GM23338 (cell line): ENCODE measurements around the gene ZER1. TPM values are rescaled to one million over a fixed set of nuclear protein-coding genes. Genes with fewer than 3 reads are reported as not detected.

Experiments used
- ATAC-seq: fragments of 200-7000 bp; cut with Tn5 transposase; 3 replicates; pipeline ENCODE4 v1.9.1; 2020
- DNase-seq: peaks from one replicate; pipeline ENCODE4 v3.0.0-alpha.2; 2015; ENCODE audit warnings: low spot score
- H2AFZ ChIP-seq: fragments of 200-600 bp; sonication (generic); 2 replicates; pipeline ENCODE4 v1.8.0; 2016; ENCODE audit warnings: antibody characterized with exemption, mild to moderate bottlenecking, moderate library complexity
- H3F3A ChIP-seq: fragments of 200-600 bp; sonication (generic); replicated peaks from 2 replicates; pipeline ENCODE4 v1.8.0; 2017; ENCODE audit warnings: antibody characterized with exemption, mixed run types, low read depth
- H3K27ac ChIP-seq: fragments of 200-600 bp; sonication (generic); 2 replicates; pipeline ENCODE4 v1.6.1; 2016; ENCODE audit warnings: low read depth
- H3K27me3 ChIP-seq: fragments of 200-600 bp; sonication (generic); 2 replicates; pipeline ENCODE4 v1.8.0; 2016; ENCODE audit warnings: mild to moderate bottlenecking, mixed run types, moderate library complexity; ENCODE audit not compliant: insufficient read depth
- H3K36me3 ChIP-seq: fragments of 200-600 bp; sonication (generic); 2 replicates; pipeline ENCODE4 v1.8.0; 2016; ENCODE audit warnings: mild to moderate bottlenecking; ENCODE audit not compliant: insufficient read depth
- H3K4me1 ChIP-seq: fragments of 200-600 bp; sonication (generic); 2 replicates; pipeline ENCODE4 v1.8.0; 2016; ENCODE audit warnings: mild to moderate bottlenecking, moderate library complexity; ENCODE audit not compliant: insufficient read depth
- H3K4me2 ChIP-seq: fragments of 200-600 bp; sonication (generic); 2 replicates; pipeline ENCODE4 v1.7.1; 2017; ENCODE audit warnings: mixed run types
- H3K4me3 ChIP-seq: fragments of 200-600 bp; sonication (generic); 2 replicates; pipeline ENCODE4 v1.6.1; 2016; ENCODE audit warnings: mixed run types
- H3K79me2 ChIP-seq: fragments of 200-600 bp; sonication (generic); replicated peaks from 2 replicates; pipeline ENCODE4 v1.8.0; 2017; ENCODE audit warnings: mild to moderate bottlenecking; ENCODE audit not compliant: insufficient read depth
- H3K9me2 ChIP-seq: fragments of 200-600 bp; sonication (generic); 2 replicates; pipeline ENCODE4 v1.8.0; 2017; ENCODE audit not compliant: insufficient read depth
- H4K20me1 ChIP-seq: fragments of 200-600 bp; sonication (generic); replicated peaks from 2 replicates; pipeline ENCODE4 v1.8.0; 2017; ENCODE audit warnings: mild to moderate bottlenecking; ENCODE audit not compliant: insufficient read depth
- H3K27ac Mint-ChIP-seq: 2 replicates; pipeline ENCODE4 v1.8.0; 2020; ENCODE audit warnings: inconsistent platforms, mild to moderate bottlenecking, moderate library complexity, mixed read lengths
- H3K27me3 Mint-ChIP-seq: 3 replicates; pipeline ENCODE4 v1.8.0; 2022; ENCODE audit warnings: low read depth, mild to moderate bottlenecking, moderate library complexity, mixed read lengths, inconsistent platforms; ENCODE audit not compliant: insufficient read depth, poor library complexity
- H3K36me3 Mint-ChIP-seq: 3 replicates; pipeline ENCODE4 v1.8.0; 2021; ENCODE audit warnings: low read depth, mild to moderate bottlenecking, inconsistent platforms, moderate library complexity, mixed read lengths
- H3K4me1 Mint-ChIP-seq: 3 replicates; pipeline ENCODE4 v1.8.0; 2020; ENCODE audit warnings: mild to moderate bottlenecking, inconsistent platforms, mixed read lengths
- H3K4me3 Mint-ChIP-seq: 3 replicates; pipeline ENCODE4 v1.8.0; 2021; ENCODE audit warnings: moderate library complexity, mild to moderate bottlenecking, inconsistent platforms, mixed read lengths
- H3K9me3 Mint-ChIP-seq: 3 replicates; pipeline ENCODE4 v1.8.0; 2020; ENCODE audit warnings: moderate library complexity, mild to moderate bottlenecking, inconsistent platforms, mixed read lengths
- CTCF ChIP-seq, 2 experiments: fragments of 200-600 bp in 1 of 2; sonication (generic) in 1 of 2; conservative IDR thresholded peaks; 2 replicates each; pipeline versions ENCODE4 v1.5.1 to v1.6.1; 2016 to 2017; ENCODE audit warnings: antibody characterized with exemption in 2 of 2, low read depth in 2 of 2, mild to moderate bottlenecking in 2 of 2, moderate library complexity in 1 of 2
- ETS1 ChIP-seq: IDR thresholded peaks from 2 replicates; pipeline ENCODE4 v1.6.1; 2016; ENCODE audit warnings: antibody characterized with exemption
- EZH2 ChIP-seq: fragments of 200-600 bp; sonication (generic); IDR thresholded peaks from one replicate; pipeline ENCODE4 v1.8.0; 2017; ENCODE audit warnings: antibody characterized with exemption, mild to moderate bottlenecking, low read depth; ENCODE audit not compliant: unreplicated experiment
- EZH2phosphoT487 ChIP-seq: fragments of 200-600 bp; sonication (generic); IDR thresholded peaks from one replicate; pipeline ENCODE4 v1.8.1; 2018; ENCODE audit warnings: antibody characterized with exemption; ENCODE audit not compliant: unreplicated experiment
- REST ChIP-seq: IDR thresholded peaks from one replicate; pipeline ENCODE4 v1.6.1; 2018; ENCODE audit warnings: antibody characterized with exemption; ENCODE audit not compliant: unreplicated experiment
- ZNF114 ChIP-seq: fragments of 250-450 bp; sonication (Bioruptor Pico); IDR thresholded peaks from 2 replicates; pipeline ENCODE4 v1.5.0; 2020; ENCODE audit warnings: mild to moderate bottlenecking, moderate library complexity
- ZNF331 ChIP-seq: fragments of 250-450 bp; sonication (Bioruptor Pico); IDR thresholded peaks from 2 replicates; pipeline ENCODE4 v1.5.0; 2020; ENCODE audit warnings: low read depth, mild to moderate bottlenecking, moderate library complexity
- polyA plus RNA-seq: library from polyadenylated mRNA; unstranded; fragments of >200 nt; fragmentation: Nextera tagmentation; extraction: Ambion mirVana; gene quantifications from 2 replicates; pipeline ENCODE4 v1.2.1, GENCODE V29; 2016
- total RNA-seq: library from RNA; depleted of rRNA; stranded (reverse); fragments of >200 nt; shearing (Covaris generic); gene quantifications from 2 replicates; pipeline ENCODE4 v1.2.3, GENCODE V29; 2014

Gene ZER1
- total and polyA plus RNA-seq, 2 experiments from 2014 or later: 7.0 to 23.9 TPM

GRCh38 chr9:128723866-128724743 lies 47.6 kb downstream of the ZER1 start, which contains the start of gene ZDHHC12 (continued):
- TF ChIP-seq REST (no peak), ZNF114 (CRISPR knock-in tag) (no peak), EZH2 (no peak)

GRCh38 chr9:128723352-128723865 lies 48.3 kb downstream of the ZER1 start:
- peak overlapping the region; percentile 92 for H3K4me3 ChIP-seq
- H3K27ac ChIP-seq: no peak overlapping the region
- no peaks in the 10 kb centered on the region for H3K36me3 ChIP-seq
- Mint-ChIP-seq H3K27ac (peak overlapping the region; percentile 64), H3K9me3 (no peaks in the 10 kb centered on the region; the same call in 2 of the 3 replicates), H3K27me3 (peaks cover 29% of the 10 kb centered on the region), H3K4me3 (peak overlapping the region; percentile 92), H3K4me1 (peaks cover 18% of the 10 kb centered on the region), H3K36me3 (peaks cover 4% of the 10 kb centered on the region; the same call in 2 of the 3 replicates)
- peak overlapping the region; percentile 32; the same call in 1 of the 2 replicates for H2AFZ ChIP-seq
- H3F3A ChIP-seq: no peaks in the 10 kb centered on the region; the same call in 1 of the 2 replicates
- H3K4me2 ChIP-seq: peak overlapping the region; percentile 97
- no peaks in the 10 kb centered on the region for H3K9me2 ChIP-seq
- H3K27me3 ChIP-seq: no peaks in the 10 kb centered on the region
- ATAC-seq: no peak
- no peak for DNase-seq
- no peaks in the 10 kb centered on the region; the same call in 1 of the 2 replicates for H4K20me1 ChIP-seq
- H3K4me1 ChIP-seq: peaks cover 3% of the 10 kb centered on the region
- H3K79me2 ChIP-seq: no peaks in the 10 kb centered on the region; the same call in 1 of the 2 replicates
- TF ChIP-seq ZNF331 (CRISPR knock-in tag) (no peak), ETS1 (no peak), CTCF (conservative IDR thresholded peaks at IDR 0.05; ENCODE audit: low read depth in 2 of 2) (no peak), REST (no peak), EZH2phosphoT487 (no peak)
